ENCODE results near the gene ELOVL7. TPM values are rescaled to one million over a fixed set of nuclear protein-coding genes. Genes with fewer than 3 reads are reported as not detected.

The ELOVL7 gene
- total RNA-seq, 1 donor from 2014 or later = 41.8 TPM

GRCh38 chr5:60856066-60856465 lies 12.0 kb upstream of the ELOVL7 start:
- no peak for TF ChIP-seq CTCF (IDR thresholded peaks at IDR 0.05)
- no peaks in the 10 kb centered on the region for H3K9me3 ChIP-seq
- H3K36me3 ChIP-seq = no peaks in the 10 kb centered on the region
- intact Hi-C loops (cut with DNase I) = no loop called here
- H3K27me3 ChIP-seq = no peaks in the 10 kb centered on the region
- no peak overlapping the region for H3K4me3 ChIP-seq
- no peaks in the 10 kb centered on the region for H3K4me1 ChIP-seq
- H3K27ac ChIP-seq = no peak overlapping the region
- no peak for DNase-seq (ENCODE audit: low spot score in 2 of 2)

GRCh38 chr5:60852940-60853339 lies 8.9 kb upstream of the ELOVL7 start:
- H3K9me3 ChIP-seq = no peaks in the 10 kb centered on the region
- H3K4me1 ChIP-seq = no peaks in the 10 kb centered on the region
- no peaks in the 10 kb centered on the region for H3K36me3 ChIP-seq
- intact Hi-C loops (cut with DNase I) = no loop called here
- DNase-seq (ENCODE audit: low spot score in 2 of 2) = no peak
- no peak for TF ChIP-seq CTCF (IDR thresholded peaks at IDR 0.05)
- H3K27ac ChIP-seq = no peak overlapping the region
- no peaks in the 10 kb centered on the region for H3K27me3 ChIP-seq
- H3K4me3 ChIP-seq = no peak overlapping the region

- no peak for DNase-seq (ENCODE audit: low spot score in 2 of 2)
- H3K9me3 ChIP-seq = no peaks in the 10 kb centered on the region
- no peaks in the 10 kb centered on the region for H3K27me3 ChIP-seq
- TF ChIP-seq CTCF (IDR thresholded peaks at IDR 0.05) = no peak
- no peak overlapping the region for H3K27ac ChIP-seq
- intact Hi-C loops (cut with DNase I) = no loop called here
- H3K36me3 ChIP-seq = no peaks in the 10 kb centered on the region
- H3K4me3 ChIP-seq = no peak overlapping the region
- H3K4me1 ChIP-seq = no peaks in the 10 kb centered on the region
These were observed 8.2 kb upstream of the ELOVL7 start for GRCh38 chr5:60852317-60852716.

- Histone ChIP-seq H3K27ac (no peak overlapping the region), H3K27me3 (no peaks in the 10 kb centered on the region), H3K9me3 (no peaks in the 10 kb centered on the region), H3K36me3 (no peaks in the 10 kb centered on the region), H3K4me1 (no peaks in the 10 kb centered on the region), H3K4me3 (no peak overlapping the region)
- intact Hi-C loops (cut with DNase I) = no loop called here
- no peak for TF ChIP-seq CTCF (IDR thresholded peaks at IDR 0.05)
- DNase-seq (ENCODE audit: low spot score in 2 of 2) = no peak
These were observed 7.6 kb upstream of the ELOVL7 start for GRCh38 chr5:60851626-60852025.

- Histone ChIP-seq H3K9me3 (no peaks in the 10 kb centered on the region), H3K36me3 (no peaks in the 10 kb centered on the region), H3K4me3 (no peak overlapping the region), H3K4me1 (peaks cover 2 to 12% of the 10 kb centered on the region in 2 donors), H3K27ac (no peak overlapping the region), H3K27me3 (peaks cover 6% of the 10 kb centered on the region)
- intact Hi-C loops (cut with DNase I) = no loop called here
- no peak for DNase-seq (ENCODE audit: low spot score in 2 of 2)
- TF ChIP-seq CTCF (IDR thresholded peaks at IDR 0.05) = no peak
These were observed 2.2 kb upstream of the ELOVL7 start for GRCh38 chr5:60846298-60846697.

GRCh38 chr5:60843386-60843935 lies 608 bp downstream of the ELOVL7 start:
- no peak for DNase-seq (ENCODE audit: low spot score in 2 of 2)
- TF ChIP-seq CTCF (IDR thresholded peaks at IDR 0.05) = no peak
- intact Hi-C loops (cut with DNase I) = no loop called here

More at GRCh38 chr5:60843386-60843935, 608 bp downstream of the ELOVL7 start:
- Histone ChIP-seq H3K27ac (no peak overlapping the region), H3K27me3 (peaks cover 6% of the 10 kb centered on the region), H3K9me3 (no peaks in the 10 kb centered on the region), H3K4me1 (peaks cover 2 to 12% of the 10 kb centered on the region in 2 donors), H3K4me3 (peak overlapping the region; percentile 61 to 77), H3K36me3 (no peaks in the 10 kb centered on the region)

Data from ascending aorta (tissue), 2 donors.